DOHH2 (cell line): ENCODE measurements around the gene LIMD2.

Source experiments
- H3F3A ChIP-seq: fragments of 200-600 bp; sonication (generic), shearing (Covaris generic); 2 replicates; pipeline ENCODE4 v1.6.0; 2016; ENCODE audit warnings: antibody characterized with exemption, mild to moderate bottlenecking; ENCODE audit not compliant: control insufficient read depth, insufficient read depth
- H3K27ac ChIP-seq: fragments of 200-600 bp; sonication (generic); 2 replicates; pipeline ENCODE4 v1.5.1; 2014; ENCODE audit warnings: low read depth, mild to moderate bottlenecking, low read length, moderate library complexity
- H3K27me3 ChIP-seq: fragments of 200-600 bp; sonication (generic); 2 replicates; pipeline ENCODE4 v1.6.1; 2014; ENCODE audit warnings: mild to moderate bottlenecking, low read length, mixed read lengths; ENCODE audit not compliant: control insufficient read depth
- H3K36me3 ChIP-seq: fragments of 200-600 bp; sonication (generic); 2 replicates; pipeline ENCODE4 v1.6.1; 2014; ENCODE audit warnings: mild to moderate bottlenecking, low read length, moderate library complexity, mixed read lengths; ENCODE audit not compliant: control insufficient read depth
- H3K4me1 ChIP-seq: fragments of 200-600 bp; sonication (generic); 2 replicates; pipeline ENCODE4 v1.6.1; 2014; ENCODE audit warnings: mild to moderate bottlenecking, low read length, mixed read lengths; ENCODE audit not compliant: control insufficient read depth
- H3K4me2 ChIP-seq: fragments of 200-600 bp; sonication (generic); 2 replicates; pipeline ENCODE4 v1.6.0; 2014; ENCODE audit warnings: mild to moderate bottlenecking, low read length, moderate library complexity
- H3K4me3 ChIP-seq: fragments of 200-600 bp; sonication (generic); 2 replicates; pipeline ENCODE4 v1.5.1; 2014; ENCODE audit warnings: mild to moderate bottlenecking, low read length, mixed read lengths
- H3K79me2 ChIP-seq: fragments of 200-600 bp; sonication (generic); 2 replicates; pipeline ENCODE4 v1.6.1; 2014; ENCODE audit warnings: mild to moderate bottlenecking, low read length, mixed read lengths; ENCODE audit not compliant: control insufficient read depth
- H3K9me2 ChIP-seq: fragments of 200-600 bp; sonication (generic); replicated peaks from 2 replicates; pipeline ENCODE4 v1.6.1; 2014; ENCODE audit warnings: mild to moderate bottlenecking, low read length, mixed read lengths; ENCODE audit not compliant: control insufficient read depth
- H3K9me3 ChIP-seq: fragments of 200-600 bp; sonication (generic); 2 replicates; pipeline ENCODE4 v1.6.1; 2014; ENCODE audit warnings: antibody characterized with exemption, low read length, mixed read lengths; ENCODE audit not compliant: control insufficient read depth, insufficient read depth
- H4K20me1 ChIP-seq: fragments of 200-600 bp; sonication (generic); 2 replicates; pipeline ENCODE4 v1.6.0; 2014; ENCODE audit warnings: low read depth, mild to moderate bottlenecking, antibody characterized with exemption, low read length, moderate library complexity; ENCODE audit not compliant: control insufficient read depth, insufficient read depth
- EZH2phosphoT487 ChIP-seq: fragments of 200-600 bp; sonication (generic); IDR thresholded peaks from 2 replicates; pipeline ENCODE4 v1.6.1; 2017; ENCODE audit warnings: borderline replicate concordance, mild to moderate bottlenecking, antibody characterized with exemption, low read length, moderate library complexity, mixed read lengths
- TF ChIP-seq, protein P1 (sequence below): fragments of 200-600 bp; sonication (generic); IDR thresholded peaks from one replicate; pipeline ENCODE4 v1.5.1; 2014; ENCODE audit warnings: antibody characterized with exemption, mild to moderate bottlenecking, low read depth, low read length; ENCODE audit not compliant: poor library complexity, severe bottlenecking

LIMD2 gene

GRCh38 chr17:63649813-63650212 lies 50.1 kb downstream of the LIMD2 start:
- no peaks in the 10 kb centered on the region for H3K9me2 ChIP-seq
- peaks cover 28% of the 10 kb centered on the region for H3K4me1 ChIP-seq
- peaks cover 34% of the 10 kb centered on the region for H3K36me3 ChIP-seq
- H3F3A ChIP-seq = no peaks in the 10 kb centered on the region; the same call in 1 of the 2 replicates
- H3K79me2 ChIP-seq = no peaks in the 10 kb centered on the region
- H4K20me1 ChIP-seq = no peaks in the 10 kb centered on the region; the same call in 1 of the 2 replicates
- no peaks in the 10 kb centered on the region for H3K27me3 ChIP-seq
- H3K27ac ChIP-seq = no peak overlapping the region
- H3K4me3 ChIP-seq = no peak overlapping the region
- no peaks in the 10 kb centered on the region for H3K9me3 ChIP-seq
- TF ChIP-seq, protein P1, sequence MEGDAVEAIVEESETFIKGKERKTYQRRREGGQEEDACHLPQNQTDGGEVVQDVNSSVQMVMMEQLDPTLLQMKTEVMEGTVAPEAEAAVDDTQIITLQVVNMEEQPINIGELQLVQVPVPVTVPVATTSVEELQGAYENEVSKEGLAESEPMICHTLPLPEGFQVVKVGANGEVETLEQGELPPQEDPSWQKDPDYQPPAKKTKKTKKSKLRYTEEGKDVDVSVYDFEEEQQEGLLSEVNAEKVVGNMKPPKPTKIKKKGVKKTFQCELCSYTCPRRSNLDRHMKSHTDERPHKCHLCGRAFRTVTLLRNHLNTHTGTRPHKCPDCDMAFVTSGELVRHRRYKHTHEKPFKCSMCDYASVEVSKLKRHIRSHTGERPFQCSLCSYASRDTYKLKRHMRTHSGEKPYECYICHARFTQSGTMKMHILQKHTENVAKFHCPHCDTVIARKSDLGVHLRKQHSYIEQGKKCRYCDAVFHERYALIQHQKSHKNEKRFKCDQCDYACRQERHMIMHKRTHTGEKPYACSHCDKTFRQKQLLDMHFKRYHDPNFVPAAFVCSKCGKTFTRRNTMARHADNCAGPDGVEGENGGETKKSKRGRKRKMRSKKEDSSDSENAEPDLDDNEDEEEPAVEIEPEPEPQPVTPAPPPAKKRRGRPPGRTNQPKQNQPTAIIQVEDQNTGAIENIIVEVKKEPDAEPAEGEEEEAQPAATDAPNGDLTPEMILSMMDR = no peak
- no peak for TF ChIP-seq EZH2phosphoT487
- H3K4me2 ChIP-seq = no peak overlapping the region

GRCh38 chr17:63647936-63648335 lies 52.0 kb downstream of the LIMD2 start:
- no peaks in the 10 kb centered on the region for H3K9me3 ChIP-seq
- TF ChIP-seq, protein P1 = no peak
- H3K27ac ChIP-seq = no peak overlapping the region
- H3K4me2 ChIP-seq = no peak overlapping the region
- no peaks in the 10 kb centered on the region; the same call in 1 of the 2 replicates for H4K20me1 ChIP-seq
- H3K36me3 ChIP-seq = peaks cover 23% of the 10 kb centered on the region
- H3K27me3 ChIP-seq = no peaks in the 10 kb centered on the region
- no peaks in the 10 kb centered on the region for H3K79me2 ChIP-seq
- no peaks in the 10 kb centered on the region for H3F3A ChIP-seq
- peaks cover 30% of the 10 kb centered on the region for H3K4me1 ChIP-seq
- H3K4me3 ChIP-seq = no peak overlapping the region
- no peaks in the 10 kb centered on the region for H3K9me2 ChIP-seq

GRCh38 chr17:63647065-63647725 lies 52.7 kb downstream of the LIMD2 start:
- no peaks in the 10 kb centered on the region for H3F3A ChIP-seq
- TF ChIP-seq EZH2phosphoT487 = no peak
- TF ChIP-seq, protein P1 = no peak
- no peaks in the 10 kb centered on the region for H3K9me3 ChIP-seq
- H3K36me3 ChIP-seq = peaks cover 18% of the 10 kb centered on the region
- no peak overlapping the region for H3K27ac ChIP-seq
- no peaks in the 10 kb centered on the region for H3K9me2 ChIP-seq
- no peaks in the 10 kb centered on the region; the same call in 1 of the 2 replicates for H4K20me1 ChIP-seq
- no peak overlapping the region for H3K4me2 ChIP-seq
- H3K4me3 ChIP-seq = no peak overlapping the region
- H3K27me3 ChIP-seq = no peaks in the 10 kb centered on the region
- no peaks in the 10 kb centered on the region for H3K79me2 ChIP-seq
- peaks cover 26% of the 10 kb centered on the region for H3K4me1 ChIP-seq
